HG02852 (cell line): ENCODE results near the gene ZNF219.

ENCODE experiments used
- ATAC-seq: cut with Tn5 transposase; IDR thresholded peaks from one replicate; pipeline ENCODE4 v1.9.1; 2021; ENCODE audit warnings: mild to moderate bottlenecking, moderate library complexity; ENCODE audit not compliant: unreplicated experiment

Gene ZNF219

GRCh38 chr14:21088687-21089086 is 9.8 kb downstream of the ZNF219 start:
- ATAC-seq, result no peak

- peak; percentile 54 for ATAC-seq
Observed at GRCh38 chr14:21087294-21088091, 11.0 kb downstream of the ZNF219 start.

- ATAC-seq, result no peak
Observed at GRCh38 chr14:21086908-21087293, 11.6 kb downstream of the ZNF219 start.

GRCh38 chr14:21084998-21085853 is 13.2 kb downstream of the ZNF219 start:
- ATAC-seq, result no peak

- ATAC-seq, result no peak
Observed at GRCh38 chr14:21084396-21084795, 14.1 kb downstream of the ZNF219 start.

- ATAC-seq, result no peak
Observed at GRCh38 chr14:21083565-21084325, 14.7 kb downstream of the ZNF219 start.

GRCh38 chr14:21081521-21082142 is 16.8 kb downstream of the ZNF219 start:
- ATAC-seq, result no peak

GRCh38 chr14:21078726-21079125 is 19.7 kb downstream of the ZNF219 start:
- no peak for ATAC-seq

- ATAC-seq, result no peak
Observed at GRCh38 chr14:21078287-21078686, 20.2 kb downstream of the ZNF219 start.

- ATAC-seq, result no peak
Observed at GRCh38 chr14:21077672-21078071, 20.8 kb downstream of the ZNF219 start.

GRCh38 chr14:21075719-21076437 is 22.6 kb downstream of the ZNF219 start:
- no peak for ATAC-seq

GRCh38 chr14:21074398-21075272 is 23.8 kb downstream of the ZNF219 start:
- ATAC-seq, result no peak

- no peak for ATAC-seq
Observed at GRCh38 chr14:21073921-21074320, 24.5 kb downstream of the ZNF219 start.

- ATAC-seq, result no peak
Observed at GRCh38 chr14:21072781-21073339, 25.6 kb downstream of the ZNF219 start.

- no peak for ATAC-seq
Observed at GRCh38 chr14:21072031-21072473, 26.4 kb downstream of the ZNF219 start.

GRCh38 chr14:21071225-21072030 is 27.0 kb downstream of the ZNF219 start:
- ATAC-seq, result peak; percentile 74

- ATAC-seq, result peak; percentile 25
Observed at GRCh38 chr14:21070610-21071224, 27.7 kb downstream of the ZNF219 start.
